Activated gamma-delta T cell treated with anti-CD3 and anti-CD28 coated beads, Interleukin-2, amount 50 U/mL, for 16 hours (primary cell): ENCODE measurements around the gene KASH5.

Experiments
- DNase-seq: peaks from one replicate; pipeline ENCODE4 v3.0.0-alpha.2; 2020; ENCODE audit warnings: low read depth

Gene KASH5

GRCh38 chr19:49395581-49396407 lies 7.7 kb downstream of the KASH5 start:
- no peak for DNase-seq

GRCh38 chr19:49396738-49397505 lies 8.9 kb downstream of the KASH5 start:
- DNase-seq = no peak

- no peak for DNase-seq
Observed at GRCh38 chr19:49398001-49398615, 10.1 kb downstream of the KASH5 start.

GRCh38 chr19:49398931-49399330 lies 10.9 kb downstream of the KASH5 start:
- DNase-seq = no peak

GRCh38 chr19:49400029-49400428 lies 12.0 kb downstream of the KASH5 start:
- no peak for DNase-seq

GRCh38 chr19:49403404-49404187 lies 15.5 kb downstream of the KASH5 start:
- DNase-seq = no peak

GRCh38 chr19:49407079-49407478 lies 19.0 kb downstream of the KASH5 start:
- DNase-seq = no peak

- no peak for DNase-seq
Observed at GRCh38 chr19:49407482-49408015, 19.5 kb downstream of the KASH5 start.

GRCh38 chr19:49408816-49409440 lies 20.9 kb downstream of the KASH5 start:
- DNase-seq = no peak

GRCh38 chr19:49409441-49410029 lies 21.5 kb downstream of the KASH5 start:
- no peak for DNase-seq

- DNase-seq = no peak
Observed at GRCh38 chr19:49411681-49412326, 23.8 kb downstream of the KASH5 start.

- DNase-seq = no peak
Observed at GRCh38 chr19:49413348-49413747, 25.3 kb downstream of the KASH5 start.

- no peak for DNase-seq
Observed at GRCh38 chr19:49414256-49414655, 26.2 kb downstream of the KASH5 start.

GRCh38 chr19:49415102-49415809 lies 27.2 kb downstream of the KASH5 start:
- no peak for DNase-seq

- DNase-seq = no peak
Observed at GRCh38 chr19:49415810-49416200, 27.8 kb downstream of the KASH5 start.

- DNase-seq = no peak
Observed at GRCh38 chr19:49417088-49417487, 29.0 kb downstream of the KASH5 start.

- DNase-seq = no peak
Observed at GRCh38 chr19:49418511-49418910, 30.5 kb downstream of the KASH5 start.

- no peak for DNase-seq
Observed at GRCh38 chr19:49419173-49419572, 31.1 kb downstream of the KASH5 start.

- DNase-seq = no peak
Observed at GRCh38 chr19:49420227-49420626, 32.2 kb downstream of the KASH5 start.
